HL-60 (cell line): Measurements from ENCODE around the gene ST7.

Experiments used
- GABPA ChIP-seq: IDR thresholded peaks from 2 replicates; pipeline ENCODE4 v1.6.1; 2012; ENCODE audit warnings: low read depth
- POLR2AphosphoS5 ChIP-seq: IDR thresholded peaks from 2 replicates; pipeline ENCODE4 v1.6.1; 2012; ENCODE audit warnings: low read depth
- TF ChIP-seq, protein P1 (sequence below): IDR thresholded peaks from one replicate; pipeline ENCODE4 v1.5.1; 2011; ENCODE audit warnings: low read length, control low read depth, inconsistent platforms; ENCODE audit not compliant: insufficient read depth
- TF ChIP-seq, protein P2 (sequence below): IDR thresholded peaks from 2 replicates; pipeline ENCODE4 v1.6.1; 2012; ENCODE audit warnings: low read depth; ENCODE audit not compliant: insufficient replicate concordance

DNA sequence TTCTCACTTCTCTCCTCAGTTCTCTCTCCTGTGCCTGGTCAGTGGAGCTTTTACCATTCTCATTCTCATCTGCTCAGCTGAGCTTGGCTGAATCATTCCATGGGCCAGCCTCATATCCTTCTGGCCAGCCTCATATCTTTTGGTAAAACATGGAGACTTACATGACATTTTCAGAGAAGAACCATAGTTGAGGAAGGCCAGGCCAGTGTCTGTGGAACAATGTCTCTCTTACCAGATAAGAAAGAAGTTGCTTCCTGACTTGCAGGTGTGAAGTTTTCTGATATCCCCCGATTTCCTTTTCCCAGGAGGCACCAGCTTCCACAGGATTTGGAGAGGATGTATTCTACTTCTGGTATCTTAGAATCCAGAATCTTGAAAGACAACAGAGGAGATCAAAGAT lies 24.7 kb downstream of the ST7 start:
- TF ChIP-seq, protein P1, sequence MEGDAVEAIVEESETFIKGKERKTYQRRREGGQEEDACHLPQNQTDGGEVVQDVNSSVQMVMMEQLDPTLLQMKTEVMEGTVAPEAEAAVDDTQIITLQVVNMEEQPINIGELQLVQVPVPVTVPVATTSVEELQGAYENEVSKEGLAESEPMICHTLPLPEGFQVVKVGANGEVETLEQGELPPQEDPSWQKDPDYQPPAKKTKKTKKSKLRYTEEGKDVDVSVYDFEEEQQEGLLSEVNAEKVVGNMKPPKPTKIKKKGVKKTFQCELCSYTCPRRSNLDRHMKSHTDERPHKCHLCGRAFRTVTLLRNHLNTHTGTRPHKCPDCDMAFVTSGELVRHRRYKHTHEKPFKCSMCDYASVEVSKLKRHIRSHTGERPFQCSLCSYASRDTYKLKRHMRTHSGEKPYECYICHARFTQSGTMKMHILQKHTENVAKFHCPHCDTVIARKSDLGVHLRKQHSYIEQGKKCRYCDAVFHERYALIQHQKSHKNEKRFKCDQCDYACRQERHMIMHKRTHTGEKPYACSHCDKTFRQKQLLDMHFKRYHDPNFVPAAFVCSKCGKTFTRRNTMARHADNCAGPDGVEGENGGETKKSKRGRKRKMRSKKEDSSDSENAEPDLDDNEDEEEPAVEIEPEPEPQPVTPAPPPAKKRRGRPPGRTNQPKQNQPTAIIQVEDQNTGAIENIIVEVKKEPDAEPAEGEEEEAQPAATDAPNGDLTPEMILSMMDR: no peak
- TF ChIP-seq, protein P2, sequence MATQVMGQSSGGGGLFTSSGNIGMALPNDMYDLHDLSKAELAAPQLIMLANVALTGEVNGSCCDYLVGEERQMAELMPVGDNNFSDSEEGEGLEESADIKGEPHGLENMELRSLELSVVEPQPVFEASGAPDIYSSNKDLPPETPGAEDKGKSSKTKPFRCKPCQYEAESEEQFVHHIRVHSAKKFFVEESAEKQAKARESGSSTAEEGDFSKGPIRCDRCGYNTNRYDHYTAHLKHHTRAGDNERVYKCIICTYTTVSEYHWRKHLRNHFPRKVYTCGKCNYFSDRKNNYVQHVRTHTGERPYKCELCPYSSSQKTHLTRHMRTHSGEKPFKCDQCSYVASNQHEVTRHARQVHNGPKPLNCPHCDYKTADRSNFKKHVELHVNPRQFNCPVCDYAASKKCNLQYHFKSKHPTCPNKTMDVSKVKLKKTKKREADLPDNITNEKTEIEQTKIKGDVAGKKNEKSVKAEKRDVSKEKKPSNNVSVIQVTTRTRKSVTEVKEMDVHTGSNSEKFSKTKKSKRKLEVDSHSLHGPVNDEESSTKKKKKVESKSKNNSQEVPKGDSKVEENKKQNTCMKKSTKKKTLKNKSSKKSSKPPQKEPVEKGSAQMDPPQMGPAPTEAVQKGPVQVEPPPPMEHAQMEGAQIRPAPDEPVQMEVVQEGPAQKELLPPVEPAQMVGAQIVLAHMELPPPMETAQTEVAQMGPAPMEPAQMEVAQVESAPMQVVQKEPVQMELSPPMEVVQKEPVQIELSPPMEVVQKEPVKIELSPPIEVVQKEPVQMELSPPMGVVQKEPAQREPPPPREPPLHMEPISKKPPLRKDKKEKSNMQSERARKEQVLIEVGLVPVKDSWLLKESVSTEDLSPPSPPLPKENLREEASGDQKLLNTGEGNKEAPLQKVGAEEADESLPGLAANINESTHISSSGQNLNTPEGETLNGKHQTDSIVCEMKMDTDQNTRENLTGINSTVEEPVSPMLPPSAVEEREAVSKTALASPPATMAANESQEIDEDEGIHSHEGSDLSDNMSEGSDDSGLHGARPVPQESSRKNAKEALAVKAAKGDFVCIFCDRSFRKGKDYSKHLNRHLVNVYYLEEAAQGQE: no peak
- TF ChIP-seq POLR2AphosphoS5: no peak
- no peak for TF ChIP-seq GABPA
